Trophoblast cell (in vitro differentiated cells and primary cell): ENCODE results near the gene SEPTIN12.

ENCODE experiments used
- DNase-seq, 2 donors: peaks; one replicate each; pipeline ENCODE4 v3.0.0-alpha.2; 2016
- H2AFZ ChIP-seq: 2 replicates; pipeline ENCODE4 v1.6.1; 2013; ENCODE audit warnings: low read length, moderate library complexity, mild to moderate bottlenecking; ENCODE audit not compliant: insufficient read depth, poor library complexity
- H2AK5ac ChIP-seq: 2 replicates; pipeline ENCODE4 v1.6.1; 2013; ENCODE audit warnings: mild to moderate bottlenecking, low read length
- H2BK120ac ChIP-seq: 2 replicates; pipeline ENCODE4 v1.6.1; 2013; ENCODE audit warnings: low read length, mild to moderate bottlenecking, moderate library complexity; ENCODE audit not compliant: insufficient read depth, poor library complexity
- H2BK12ac ChIP-seq: 2 replicates; pipeline ENCODE4 v1.6.1; 2013; ENCODE audit warnings: mild to moderate bottlenecking, low read length, moderate library complexity
- H2BK5ac ChIP-seq: 2 replicates; pipeline ENCODE4 v1.6.1; 2013; ENCODE audit warnings: low read length, low read depth, moderate library complexity, mild to moderate bottlenecking; ENCODE audit not compliant: poor library complexity
- H3K14ac ChIP-seq: 2 replicates; pipeline ENCODE4 v1.6.1; 2013; ENCODE audit warnings: mild to moderate bottlenecking, low read length
- H3K18ac ChIP-seq: 2 replicates; pipeline ENCODE4 v1.6.1; 2013; ENCODE audit warnings: mild to moderate bottlenecking, low read length
- H3K23ac ChIP-seq: 2 replicates; pipeline ENCODE4 v1.6.1; 2013; ENCODE audit warnings: low read length
- H3K27ac ChIP-seq: 2 replicates; pipeline ENCODE4 v1.5.1; 2013; ENCODE audit warnings: low read depth, mild to moderate bottlenecking, inconsistent platforms, low read length, moderate library complexity
- H3K27me3 ChIP-seq: 2 replicates; pipeline ENCODE4 v1.6.1; 2013; ENCODE audit warnings: inconsistent platforms, mild to moderate bottlenecking, low read length, moderate library complexity; ENCODE audit not compliant: insufficient read depth
- H3K36me3 ChIP-seq, 2 experiments: 1 replicate in 1 of 2; 2 replicates in 1 of 2; pipeline ENCODE4 v1.6.1; 2013; ENCODE audit warnings: low read length in 2 of 2, mild to moderate bottlenecking in 2 of 2, moderate library complexity in 1 of 2; ENCODE audit not compliant: insufficient read depth in 2 of 2, control insufficient read depth in 1 of 2
- H3K4ac ChIP-seq: 2 replicates; pipeline ENCODE4 v1.6.1; 2013; ENCODE audit warnings: low read depth, mild to moderate bottlenecking, low read length, moderate library complexity
- H3K4me1 ChIP-seq, 2 experiments: 1 replicate in 1 of 2; 2 replicates in 1 of 2; pipeline ENCODE4 v1.6.1; 2013; ENCODE audit warnings: low read length in 2 of 2, mild to moderate bottlenecking in 2 of 2, moderate library complexity in 1 of 2; ENCODE audit not compliant: insufficient read depth in 2 of 2, control insufficient read depth in 1 of 2
- H3K4me2 ChIP-seq: 2 replicates; pipeline ENCODE4 v1.6.1; 2013; ENCODE audit warnings: inconsistent platforms, mild to moderate bottlenecking, low read length, moderate library complexity
- H3K4me3 ChIP-seq: 2 replicates; pipeline ENCODE4 v1.5.1; 2013; ENCODE audit warnings: mild to moderate bottlenecking, low read depth, low read length, inconsistent platforms
- H3K79me1 ChIP-seq: one replicate; pipeline ENCODE4 v1.6.1; 2013; ENCODE audit warnings: low read length
- H3K79me2 ChIP-seq: 2 replicates; pipeline ENCODE4 v1.6.1; 2013; ENCODE audit warnings: low read length, mild to moderate bottlenecking; ENCODE audit not compliant: control insufficient read depth, insufficient read depth, poor library complexity
- H3K9ac ChIP-seq: 2 replicates; pipeline ENCODE4 v1.6.1; 2013; ENCODE audit warnings: mild to moderate bottlenecking, low read length
- H3K9me3 ChIP-seq: 2 replicates; pipeline ENCODE4 v1.6.1; 2013; ENCODE audit warnings: low read depth, mild to moderate bottlenecking, control low read depth, inconsistent platforms, low read length; ENCODE audit not compliant: insufficient read depth
- H4K12ac ChIP-seq: 2 replicates; pipeline ENCODE4 v1.6.1; 2013; ENCODE audit warnings: low read depth, mild to moderate bottlenecking, low read length, moderate library complexity
- H4K8ac ChIP-seq: 2 replicates; pipeline ENCODE4 v1.6.1; 2013; ENCODE audit warnings: low read depth, mild to moderate bottlenecking, low read length, moderate library complexity
- H4K91ac ChIP-seq: one replicate; pipeline ENCODE4 v1.6.1; 2013; ENCODE audit warnings: low read depth, mild to moderate bottlenecking, low read length, moderate library complexity
- WGBS: extraction: QIAGEN DNeasy Blood & Tissue Kit; methylation state at CpG from one replicate; pipeline ENCODE4 v1.1.7; 2013; ENCODE audit warnings: missing lambda C conversion rate; ENCODE audit not compliant: insufficient read length, insufficient coverage; ENCODE audit errors: extremely low coverage; 5-methylcytosine and 5-hydroxymethylcytosine counted together

Gene SEPTIN12

DNA sequence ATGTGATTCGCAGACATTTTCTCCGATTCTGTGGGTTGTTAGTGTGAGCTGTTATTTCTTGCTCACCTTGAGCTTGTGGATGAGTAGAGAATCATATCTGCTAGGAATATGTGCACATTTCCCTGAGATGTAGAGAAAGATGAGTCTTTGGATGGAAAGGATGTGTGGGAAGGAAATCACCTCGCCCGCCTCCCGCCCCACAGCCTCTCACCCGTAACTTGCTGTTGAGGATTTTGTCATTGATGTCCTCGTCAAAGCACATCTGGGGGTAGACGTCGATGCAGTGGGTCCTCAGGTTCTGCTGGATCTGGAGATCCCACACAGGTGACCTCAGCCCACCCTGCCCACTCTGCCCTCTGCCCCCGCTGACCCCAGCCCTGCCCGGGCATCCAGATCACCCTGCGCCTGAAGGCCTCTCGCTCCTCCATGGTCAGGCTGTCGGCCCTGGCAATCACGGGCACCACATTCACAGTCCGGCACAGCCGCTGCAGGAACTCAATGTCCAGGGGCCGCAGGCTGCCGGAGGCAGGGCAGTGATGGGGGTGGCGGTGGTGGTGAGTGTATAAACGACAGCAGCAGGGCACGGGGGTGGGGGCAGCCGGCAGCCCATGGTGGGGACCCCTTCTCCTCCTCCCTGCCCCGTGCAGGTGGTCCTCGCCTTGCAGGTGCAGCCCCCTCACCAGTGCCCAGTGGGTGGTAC lies 4.7 kb downstream of the SEPTIN12 start:
- no CpG with 5 or more reads among the region's 25 CpGs for WGBS
- DNase-seq: no peak
- H3K9me3 ChIP-seq: peaks cover 7% of the 10 kb centered on the region
- H3K23ac ChIP-seq: no peak overlapping the region
- no peak overlapping the region for H2BK5ac ChIP-seq
- no peaks in the 10 kb centered on the region for H3K79me1 ChIP-seq
- H3K4ac ChIP-seq: no peak overlapping the region
- no peak overlapping the region for H3K18ac ChIP-seq
- no peak overlapping the region for H3K9ac ChIP-seq
- no peaks in the 10 kb centered on the region for H3K27me3 ChIP-seq
- no peak overlapping the region for H3K4me3 ChIP-seq
- no peak overlapping the region for H3K27ac ChIP-seq
- H3K36me3 ChIP-seq: no peaks in the 10 kb centered on the region
- H4K12ac ChIP-seq: no peak overlapping the region
- no peak overlapping the region for H2BK12ac ChIP-seq
- H3K4me1 ChIP-seq: no peaks in the 10 kb centered on the region
- H4K8ac ChIP-seq: no peak overlapping the region
- no peak overlapping the region for H3K14ac ChIP-seq
- no peak overlapping the region for H2AK5ac ChIP-seq
- H4K91ac ChIP-seq: no peak overlapping the region
- H3K79me2 ChIP-seq: no peaks in the 10 kb centered on the region
- no peak overlapping the region for H2AFZ ChIP-seq
- no peak overlapping the region for H3K4me2 ChIP-seq
- H2BK120ac ChIP-seq: no peak overlapping the region

DNA sequence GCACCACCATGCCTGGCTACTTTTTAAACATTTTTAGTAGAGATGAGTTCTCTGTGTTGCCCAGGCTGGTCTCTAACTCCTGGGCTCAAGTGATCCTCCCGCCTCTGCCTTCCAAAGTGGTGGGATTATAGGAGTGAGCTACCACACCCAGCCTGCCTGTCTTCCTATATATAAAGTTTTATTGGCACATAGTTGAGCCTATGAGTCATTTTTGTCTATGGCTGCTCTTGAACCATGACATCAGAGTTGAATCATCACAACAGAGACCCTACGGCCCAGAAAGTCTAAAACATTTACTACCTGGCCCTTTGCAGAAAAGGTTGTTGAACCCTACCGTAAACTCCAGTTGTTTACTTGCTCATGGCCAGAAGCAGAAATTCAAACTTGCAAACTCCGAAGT lies 7.9 kb downstream of the SEPTIN12 start:
- no peak overlapping the region for H4K91ac ChIP-seq
- H2AFZ ChIP-seq: no peak overlapping the region
- no peak overlapping the region for H3K27ac ChIP-seq
- H3K9ac ChIP-seq: no peak overlapping the region
- no peaks in the 10 kb centered on the region for H3K79me1 ChIP-seq
- H2BK5ac ChIP-seq: no peak overlapping the region
- H3K18ac ChIP-seq: no peak overlapping the region
- H3K79me2 ChIP-seq: no peaks in the 10 kb centered on the region
- no CpG with 5 or more reads among the region's 4 CpGs for WGBS
- H2BK120ac ChIP-seq: no peak overlapping the region
- H2AK5ac ChIP-seq: no peak overlapping the region
- no peak for DNase-seq
- H3K27me3 ChIP-seq: no peaks in the 10 kb centered on the region
- no peak overlapping the region for H3K4me3 ChIP-seq
- no peak overlapping the region for H3K4ac ChIP-seq
- no peak overlapping the region for H3K4me2 ChIP-seq
- no peak overlapping the region for H3K14ac ChIP-seq
- peaks cover 7% of the 10 kb centered on the region for H3K9me3 ChIP-seq
- no peak overlapping the region for H2BK12ac ChIP-seq
- no peak overlapping the region for H3K23ac ChIP-seq
- H4K8ac ChIP-seq: no peak overlapping the region
- no peak overlapping the region for H4K12ac ChIP-seq
- peaks cover 0 to 2% of the 10 kb centered on the region in 2 experiments for H3K4me1 ChIP-seq
- H3K36me3 ChIP-seq: no peaks in the 10 kb centered on the region

DNA sequence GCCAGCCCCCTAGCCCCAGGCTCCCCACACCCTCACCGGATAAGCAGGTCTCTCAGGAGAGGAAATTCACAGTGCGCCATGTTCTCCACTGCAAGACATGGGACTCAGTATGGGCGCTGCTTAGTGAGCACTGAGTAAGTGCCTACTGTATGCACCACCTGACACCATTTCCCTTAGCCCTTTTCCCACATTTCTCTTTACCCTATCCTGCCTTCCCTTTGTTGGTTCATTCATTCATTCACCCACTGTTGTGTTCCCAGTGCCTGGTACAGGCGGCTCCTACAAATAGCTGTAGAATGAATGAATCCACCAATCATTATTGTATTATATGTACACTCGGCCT lies 10.1 kb downstream of the SEPTIN12 start:
- H2BK120ac ChIP-seq: no peak overlapping the region
- no peak overlapping the region for H3K23ac ChIP-seq
- H3K79me1 ChIP-seq: no peaks in the 10 kb centered on the region
- H4K8ac ChIP-seq: no peak overlapping the region
- H3K36me3 ChIP-seq: no peaks in the 10 kb centered on the region
- H2BK12ac ChIP-seq: no peak overlapping the region
- WGBS: no CpG with 5 or more reads among the region's 5 CpGs
- H3K4me3 ChIP-seq: no peak overlapping the region
- no peak overlapping the region for H4K91ac ChIP-seq
- no peaks in the 10 kb centered on the region for H3K79me2 ChIP-seq
- H3K9ac ChIP-seq: no peak overlapping the region
- H2AK5ac ChIP-seq: no peak overlapping the region
- H3K4me1 ChIP-seq: peaks cover 0 to 2% of the 10 kb centered on the region in 2 experiments
- no peaks in the 10 kb centered on the region for H3K27me3 ChIP-seq
- H3K4me2 ChIP-seq: no peak overlapping the region
- H3K27ac ChIP-seq: no peak overlapping the region
- H3K18ac ChIP-seq: no peak overlapping the region
- no peak overlapping the region for H3K4ac ChIP-seq
- H2BK5ac ChIP-seq: no peak overlapping the region
- peaks cover 3% of the 10 kb centered on the region for H3K9me3 ChIP-seq
- DNase-seq: no peak
- H4K12ac ChIP-seq: no peak overlapping the region
- H2AFZ ChIP-seq: no peak overlapping the region
- no peak overlapping the region for H3K14ac ChIP-seq

DNA sequence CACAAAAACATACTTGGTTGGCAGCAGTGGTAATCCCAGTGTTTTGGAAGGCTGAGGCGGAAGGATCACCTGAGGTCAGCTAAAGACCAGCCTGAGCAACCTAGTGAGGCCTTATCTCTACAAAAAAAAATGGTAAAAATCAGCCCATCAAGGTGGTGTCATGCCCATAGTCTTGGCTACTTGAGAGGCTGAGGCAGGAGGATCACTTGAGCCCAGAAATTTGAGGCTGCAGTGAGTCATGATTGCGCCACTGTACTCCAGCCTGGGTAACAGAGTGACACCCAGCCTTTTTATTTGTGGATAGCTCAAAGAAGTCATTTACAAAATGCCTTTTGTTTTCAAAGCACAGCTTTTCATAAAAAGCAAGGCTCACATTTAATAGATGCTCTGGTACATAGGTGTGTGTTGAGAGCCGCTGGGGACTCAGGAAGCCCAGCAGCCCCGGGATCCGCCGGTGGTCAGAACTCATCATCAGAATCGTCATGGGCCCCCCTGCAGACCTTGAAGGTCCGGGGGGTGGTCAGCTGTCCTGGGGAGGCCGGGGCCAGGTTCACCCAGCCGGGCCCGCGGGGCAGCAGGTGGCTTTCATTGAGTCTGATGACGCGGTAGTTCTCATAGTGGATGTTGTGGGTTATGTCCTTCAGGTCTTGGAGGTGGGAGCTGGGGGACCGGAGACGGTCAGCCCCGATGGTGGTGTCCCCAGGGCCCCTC lies 10.7 kb downstream of the SEPTIN12 start:
- Histone ChIP-seq H2AK5ac (no peak overlapping the region), H3K4ac (no peak overlapping the region), H2BK5ac (no peak overlapping the region), H3K9ac (no peak overlapping the region), H3K4me3 (no peak overlapping the region), H3K23ac (no peak overlapping the region), H3K9me3 (peaks cover 3% of the 10 kb centered on the region), H3K36me3 (no peaks in the 10 kb centered on the region), H3K79me2 (no peaks in the 10 kb centered on the region), H2BK120ac (no peak overlapping the region), H2AFZ (no peak overlapping the region), H3K4me1 (peaks cover 0 to 2% of the 10 kb centered on the region in 2 experiments), H4K91ac (no peak overlapping the region), H3K79me1 (no peaks in the 10 kb centered on the region), H3K4me2 (no peak overlapping the region), H3K27ac (no peak overlapping the region), H4K12ac (no peak overlapping the region), H3K27me3 (no peaks in the 10 kb centered on the region), H4K8ac (no peak overlapping the region), H3K18ac (no peak overlapping the region), H2BK12ac (no peak overlapping the region), H3K14ac (no peak overlapping the region)
- DNase-seq: peak; percentile 59 to 73
- WGBS: no CpG with 5 or more reads among the region's 17 CpGs
